Ovary (tissue), 9 donors: ENCODE results near the gene HECW1. TPM values are rescaled to one million over a fixed set of nuclear protein-coding genes. Genes with fewer than 3 reads are reported as not detected.
A peak's percentile ranks its signal among the peaks of the same experiment; 100 is the strongest.

Experiments used
- DNase-seq, 5 donors: peaks; one replicate each; pipeline ENCODE4 v3.0.0-alpha.2; 2019 to 2020
- H3K27ac ChIP-seq, 2 donors: fragments of 200-600 bp; one replicate each; pipeline versions ENCODE4 v1.5.1 to v1.8.0; 2019 to 2022
- H3K27me3 ChIP-seq: fragments of 200-600 bp; one replicate; pipeline ENCODE4 v1.8.0; 2022
- H3K36me3 ChIP-seq: fragments of 200-600 bp; sonication (generic); one replicate; pipeline ENCODE4 v1.5.1; 2019
- H3K4me1 ChIP-seq: one replicate; pipeline ENCODE4 v1.8.1; 2013; ENCODE audit warnings: mild to moderate bottlenecking, moderate library complexity; ENCODE audit not compliant: insufficient read depth
- H3K4me3 ChIP-seq: fragments of 200-600 bp; sonication (generic); one replicate; pipeline ENCODE4 v1.5.1; 2017
- H3K9me3 ChIP-seq, 2 donors: fragments of 200-600 bp in 1 of 2; sonication (generic) in 1 of 2; one replicate each; pipeline versions ENCODE4 v1.5.1 to v1.8.1; 2013 to 2019; ENCODE audit warnings: mild to moderate bottlenecking in 1 of 2, moderate library complexity in 1 of 2
- EP300 ChIP-seq: sonication (generic); formaldehyde crosslinking; IDR thresholded peaks from one replicate; pipeline ENCODE4 v1.6.1; 2017; ENCODE audit warnings: antibody characterized with exemption
- POLR2A ChIP-seq: fragments of 450-650 bp; IDR thresholded peaks from one replicate; pipeline ENCODE4 v1.6.1; 2017; ENCODE audit warnings: antibody characterized with exemption, mild to moderate bottlenecking, moderate library complexity
- WGBS, 3 donors: extraction: QIAGEN DNeasy Blood & Tissue Kit in 1 of 3; methylation state at CpG; one replicate each; pipeline versions ENCODE4 v1.1.5 to v1.1.7; 2013 to 2017; 5-methylcytosine and 5-hydroxymethylcytosine counted together
- intact Hi-C, 4 donors: fragments of 100-400 bp; cut with DNase I; formaldehyde crosslinking; loops; one replicate each; pipeline versions ENCODE4 v1.11.0 to v1.15.1; 2022 to 2023
- polyA plus RNA-seq, 2 donors: library from polyadenylated mRNA; stranded (reverse); fragments of 200-250 nt in 1 of 2; fragments of 350-450 nt in 1 of 2; fragmentation: Illumina TruSeq in 1 of 2; extraction: RNeasy Lipid Tissue Mini Kit (QIAGEN cat#74804) in 1 of 2; gene quantifications; one replicate each; pipeline ENCODE4 v1.2.3, GENCODE V29; 2013 to 2014
- total RNA-seq, 7 donors: library from RNA; depleted of rRNA in 2 of 7; stranded (reverse); fragments of >200 nt in 2 of 7; fragmentation: NEBNext Ultra II Directional in 3 of 7; extraction: Animal tissue kit (Norgen Biotek cat#: 25700) in 3 of 7; gene quantifications; one replicate each; pipeline versions ENCODE4 v1.1.0 to v1.2.4, GENCODE V29; 2016 to 2023
- TF ChIP-seq, protein P1 (sequence below), 3 donors: fragments of 450-650 bp in 2 of 3; fragments of 200-600 bp in 1 of 3; IDR thresholded peaks; one replicate each; pipeline versions ENCODE4 v1.5.1 to v1.8.0; 2016 to 2022; ENCODE audit warnings: antibody characterized with exemption in 3 of 3, mild to moderate bottlenecking in 1 of 3
- donor health status: DM: no; HTN: no; CAD: no; lungs with moderate emphysema.
- donor health status: DM: no; HTN: no; CAD: no.
- donor health status: Bipolar disorder and iron deficiency.
- donor health status: DM: yes; HTN: yes; CAD: no.
- donor health status: DM: no; HTN: no; CAD: no.
- donor health status: DM: yes; HTN: yes; CAD: no.

Gene HECW1
- total and polyA plus RNA-seq, 9 donors: 0.31 to 6.4 (median 1.8) TPM; not detected in 1

DNA sequence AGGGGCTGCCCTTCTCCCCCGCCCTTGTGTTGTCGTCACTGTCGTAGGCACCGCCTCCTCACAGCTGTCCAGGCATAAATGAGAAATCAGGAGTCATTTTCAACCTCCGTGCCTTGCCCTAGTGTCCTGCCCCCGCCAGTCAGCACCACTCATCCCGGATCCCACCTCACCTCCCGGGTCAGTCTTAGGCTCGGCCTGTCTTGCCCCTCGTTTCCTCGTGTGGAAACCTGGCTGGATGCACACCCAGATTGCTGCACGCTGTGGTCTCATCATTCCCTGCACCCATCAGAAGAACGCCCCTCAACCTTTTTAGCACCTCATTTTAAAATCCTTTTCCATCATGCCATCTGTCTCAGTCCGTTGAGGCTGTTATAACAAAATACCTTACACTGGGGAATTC lies 213.1 kb downstream of the HECW1 start:
- TF ChIP-seq, protein P1, sequence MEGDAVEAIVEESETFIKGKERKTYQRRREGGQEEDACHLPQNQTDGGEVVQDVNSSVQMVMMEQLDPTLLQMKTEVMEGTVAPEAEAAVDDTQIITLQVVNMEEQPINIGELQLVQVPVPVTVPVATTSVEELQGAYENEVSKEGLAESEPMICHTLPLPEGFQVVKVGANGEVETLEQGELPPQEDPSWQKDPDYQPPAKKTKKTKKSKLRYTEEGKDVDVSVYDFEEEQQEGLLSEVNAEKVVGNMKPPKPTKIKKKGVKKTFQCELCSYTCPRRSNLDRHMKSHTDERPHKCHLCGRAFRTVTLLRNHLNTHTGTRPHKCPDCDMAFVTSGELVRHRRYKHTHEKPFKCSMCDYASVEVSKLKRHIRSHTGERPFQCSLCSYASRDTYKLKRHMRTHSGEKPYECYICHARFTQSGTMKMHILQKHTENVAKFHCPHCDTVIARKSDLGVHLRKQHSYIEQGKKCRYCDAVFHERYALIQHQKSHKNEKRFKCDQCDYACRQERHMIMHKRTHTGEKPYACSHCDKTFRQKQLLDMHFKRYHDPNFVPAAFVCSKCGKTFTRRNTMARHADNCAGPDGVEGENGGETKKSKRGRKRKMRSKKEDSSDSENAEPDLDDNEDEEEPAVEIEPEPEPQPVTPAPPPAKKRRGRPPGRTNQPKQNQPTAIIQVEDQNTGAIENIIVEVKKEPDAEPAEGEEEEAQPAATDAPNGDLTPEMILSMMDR (IDR thresholded peaks at IDR 0.05): no peak
- TF ChIP-seq POLR2A (no peak), EP300 (no peak)
- intact Hi-C loops: no loop called here
- WGBS, 3 donors: 80 to 88% (median 83%) methylated on average over 14 of the region's 14 CpGs
- no peaks in the 10 kb centered on the region for H3K9me3 ChIP-seq
- H3K27ac ChIP-seq: no peak overlapping the region
- no peak overlapping the region for H3K4me3 ChIP-seq
- peaks cover 3% of the 10 kb centered on the region for H3K4me1 ChIP-seq
- no peak for DNase-seq
- no peaks in the 10 kb centered on the region for H3K36me3 ChIP-seq
- no peaks in the 10 kb centered on the region for H3K27me3 ChIP-seq

DNA sequence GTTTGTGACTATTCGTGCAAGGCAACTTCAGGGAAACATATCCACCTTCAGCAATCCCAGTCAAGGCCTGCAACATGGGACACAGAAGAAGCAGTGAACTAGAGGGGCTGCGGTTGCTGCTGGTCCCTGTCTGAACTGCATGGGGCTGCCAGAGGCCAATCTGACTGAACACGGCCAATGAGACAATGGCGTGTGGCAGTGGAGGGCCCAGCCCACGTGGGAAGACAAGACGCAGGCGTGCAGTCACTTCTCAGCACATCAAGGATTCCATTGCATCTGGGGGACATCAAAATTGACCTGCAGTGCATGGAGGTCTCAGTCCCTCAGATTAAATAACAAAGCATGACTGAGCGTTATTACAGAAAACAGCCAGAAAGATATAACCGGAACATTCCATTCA lies 215.9 kb downstream of the HECW1 start:
- no peaks in the 10 kb centered on the region for H3K9me3 ChIP-seq
- intact Hi-C loops: no loop called here
- 67 to 81% (median 72%) methylated on average over 9 of the region's 9 CpGs for WGBS, 3 donors
- H3K27me3 ChIP-seq: no peaks in the 10 kb centered on the region
- DNase-seq: no peak
- H3K36me3 ChIP-seq: no peaks in the 10 kb centered on the region
- no peak overlapping the region for H3K4me3 ChIP-seq
- TF ChIP-seq, protein P1 (IDR thresholded peaks at IDR 0.05): no peak
- TF ChIP-seq EP300: no peak
- TF ChIP-seq POLR2A: no peak
- peaks cover 3% of the 10 kb centered on the region for H3K4me1 ChIP-seq
- no peak overlapping the region for H3K27ac ChIP-seq

DNA sequence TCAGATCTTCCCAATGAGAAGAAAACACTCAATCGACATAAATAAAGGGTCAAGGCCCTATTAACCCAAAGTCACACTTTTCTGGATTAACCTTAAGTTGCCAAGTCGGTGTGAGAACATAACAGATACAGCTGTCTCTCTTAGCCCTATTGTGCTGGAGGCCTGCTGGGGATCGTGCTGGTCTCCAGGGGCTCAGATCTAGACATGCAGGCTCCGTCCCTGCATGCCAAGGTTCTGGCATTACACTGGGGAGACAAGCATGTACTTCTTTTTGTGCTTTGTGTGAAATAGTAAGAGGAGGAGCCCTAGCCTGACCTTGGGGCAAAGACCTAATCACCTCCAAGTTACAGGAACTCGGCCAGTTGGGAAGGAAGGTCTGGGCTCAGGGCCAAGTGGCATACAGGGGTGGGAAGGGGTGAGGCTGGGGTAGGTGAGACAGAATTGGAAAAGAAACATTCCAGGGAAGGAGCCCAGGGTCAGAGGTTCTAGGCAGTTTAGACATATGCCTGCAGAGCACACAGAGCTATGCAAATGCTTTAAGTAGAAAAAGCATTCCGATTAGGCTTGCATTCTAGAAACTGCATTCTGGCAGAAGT lies 216.4 kb downstream of the HECW1 start:
- intact Hi-C loops: no loop called here
- 20 to 34% (median 33%) methylated on average over 6 of the region's 6 CpGs for WGBS, 3 donors
- no peaks in the 10 kb centered on the region for H3K27me3 ChIP-seq
- DNase-seq: peak in 1 of 5 donors; percentile 59
- H3K36me3 ChIP-seq: no peaks in the 10 kb centered on the region
- no peak overlapping the region for H3K4me3 ChIP-seq
- H3K9me3 ChIP-seq: no peaks in the 10 kb centered on the region
- H3K4me1 ChIP-seq: peaks cover 3% of the 10 kb centered on the region
- no peak overlapping the region for H3K27ac ChIP-seq
- TF ChIP-seq POLR2A (no peak), EP300 (no peak)
- TF ChIP-seq, protein P1 (IDR thresholded peaks at IDR 0.05): no peak

DNA sequence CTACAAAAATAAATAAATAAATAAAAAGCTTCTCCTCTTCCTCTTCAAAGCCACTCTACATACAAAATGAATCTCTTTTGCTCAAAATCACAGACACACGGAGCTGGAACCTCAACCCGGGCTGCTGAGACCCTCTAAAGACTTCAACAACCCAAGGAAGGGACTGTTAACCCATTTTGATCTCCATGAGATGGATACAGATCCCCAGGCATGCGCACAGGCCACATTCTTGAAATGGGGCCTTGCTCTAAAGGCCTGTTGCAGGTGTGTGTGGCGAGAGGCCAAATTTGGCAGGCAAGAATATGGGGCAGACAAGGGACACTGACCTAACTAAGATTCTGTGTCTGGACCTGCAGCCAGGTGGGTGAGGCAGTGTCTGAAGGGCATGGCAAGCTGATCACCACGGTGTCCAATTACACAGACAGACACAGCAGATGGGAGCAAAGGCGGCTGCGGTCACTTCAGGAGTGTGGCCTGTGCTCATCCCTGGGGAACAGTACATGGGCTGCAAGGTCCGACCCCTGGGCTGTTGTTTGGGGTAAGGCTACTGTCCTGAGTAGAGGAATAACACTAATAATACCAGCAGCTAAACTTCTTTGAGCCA lies 219.8 kb downstream of the HECW1 start:
- Histone ChIP-seq H3K27ac (no peak overlapping the region), H3K9me3 (no peaks in the 10 kb centered on the region), H3K27me3 (no peaks in the 10 kb centered on the region), H3K36me3 (no peaks in the 10 kb centered on the region), H3K4me3 (no peak overlapping the region), H3K4me1 (peaks cover 3% of the 10 kb centered on the region)
- TF ChIP-seq POLR2A: no peak
- TF ChIP-seq EP300: no peak
- TF ChIP-seq, protein P1 (IDR thresholded peaks at IDR 0.05): no peak
- WGBS, 3 donors: 89 to 91% (median 91%) methylated on average over 8 of the region's 8 CpGs
- DNase-seq: no peak
- intact Hi-C loops: no loop called here
